Left lung (tissue), 10 donors: ENCODE data around the gene LRRC26. TPM values are rescaled to one million over a fixed set of nuclear protein-coding genes. Genes with fewer than 3 reads are reported as not detected.

Experiments
- ATAC-seq: fragments of 200-7000 bp; cut with Tn5 transposase; one replicate; pipeline ENCODE4 v1.9.1; 2020; ENCODE audit warnings: moderate library complexity
- DNase-seq, 4 donors: peaks; one replicate each; pipeline ENCODE4 v3.0.0-alpha.2; 2013 to 2020
- H3K27ac ChIP-seq, 2 donors: fragments of 200-600 bp; sonication (generic) in 1 of 2; one replicate each; pipeline versions ENCODE4 v1.5.0 to v1.8.0; 2020 to 2021
- H3K27me3 ChIP-seq, 2 donors: fragments of 200-600 bp; sonication (generic) in 1 of 2; one replicate each; pipeline versions ENCODE4 v1.5.0 to v1.8.0; 2020 to 2021
- H3K36me3 ChIP-seq, 2 donors: fragments of 200-600 bp; sonication (generic) in 1 of 2; one replicate each; pipeline versions ENCODE4 v1.5.0 to v1.8.0; 2020 to 2021
- H3K4me1 ChIP-seq, 2 donors: fragments of 200-600 bp; one replicate each; pipeline ENCODE4 v1.8.0; 2021
- H3K4me3 ChIP-seq, 2 donors: fragments of 200-600 bp; sonication (generic) in 1 of 2; one replicate each; pipeline versions ENCODE4 v1.5.0 to v1.8.0; 2020 to 2021; ENCODE audit warnings: mild to moderate bottlenecking in 1 of 2
- H3K9me3 ChIP-seq, 2 donors: fragments of 200-600 bp; sonication (generic) in 1 of 2; one replicate each; pipeline versions ENCODE4 v1.5.0 to v1.8.0; 2020 to 2021
- CTCF ChIP-seq, 2 donors: fragments of 200-600 bp; sonication (generic) in 1 of 2; IDR thresholded peaks; one replicate each; pipeline versions ENCODE4 v1.5.0 to v1.8.0; 2021; ENCODE audit warnings: antibody characterized with exemption in 2 of 2
- intact Hi-C, 2 donors: fragments of 100-400 bp; cut with DNase I; formaldehyde crosslinking; loops; one replicate each; pipeline versions ENCODE4 v1.11.2 to v1.14.2; 2022
- polyA plus RNA-seq, 6 donors: library from polyadenylated mRNA; unstranded; fragments of 120-200 nt; gene quantifications; one replicate each; pipeline ENCODE4 v1.2.1, GENCODE V29; 2013; ENCODE audit not compliant: insufficient read length in 6 of 6
- total RNA-seq, 2 donors: library from RNA; stranded (reverse); fragmentation: NEBNext Ultra II Directional; extraction: Animal tissue kit (Norgen Biotek cat#: 25700); gene quantifications; one replicate each; pipeline ENCODE4 v1.2.1, GENCODE V29; 2021
- donor health status: DM: no; HTN: yes; CAD: no.
- donor health status: DM: no; HTN: no; CAD: no.

Gene LRRC26
- total and polyA plus RNA-seq, 8 donors, result 0.23 to 0.63 (median 0.40) TPM; not detected in 4

GRCh38 chr9:137216188-137216965 lies 46.5 kb upstream of the LRRC26 start:
- intact Hi-C loops, result no loop called here
- peaks cover 0 to 7% of the 10 kb centered on the region in 2 donors for H3K27me3 ChIP-seq
- TF ChIP-seq CTCF (IDR thresholded peaks at IDR 0.05), result no peak
- no peak overlapping the region for H3K4me3 ChIP-seq
- H3K9me3 ChIP-seq, result no peaks in the 10 kb centered on the region
- peaks cover 7 to 25% of the 10 kb centered on the region in 2 donors for H3K4me1 ChIP-seq
- H3K27ac ChIP-seq, result no peak overlapping the region
- DNase-seq (no peak), ATAC-seq (no peak)
- H3K36me3 ChIP-seq, result peaks cover 0 to 35% of the 10 kb centered on the region in 2 donors

- Histone ChIP-seq H3K4me3 (no peak overlapping the region), H3K9me3 (no peaks in the 10 kb centered on the region), H3K36me3 (peaks cover 0 to 36% of the 10 kb centered on the region in 2 donors), H3K4me1 (peaks cover 7 to 25% of the 10 kb centered on the region in 2 donors), H3K27me3 (no peaks in the 10 kb centered on the region), H3K27ac (no peak overlapping the region)
- intact Hi-C loops, result no loop called here
- no peak for ATAC-seq
- no peak for DNase-seq
- no peak for TF ChIP-seq CTCF (IDR thresholded peaks at IDR 0.05)
Observed at GRCh38 chr9:137215196-137215986, 45.5 kb upstream of the LRRC26 start.

GRCh38 chr9:137214620-137215019 lies 44.8 kb upstream of the LRRC26 start:
- Histone ChIP-seq H3K4me1 (peaks cover 7 to 25% of the 10 kb centered on the region in 2 donors), H3K36me3 (peaks cover 0 to 44% of the 10 kb centered on the region in 2 donors), H3K9me3 (no peaks in the 10 kb centered on the region), H3K4me3 (no peak overlapping the region), H3K27me3 (no peaks in the 10 kb centered on the region), H3K27ac (no peak overlapping the region)
- DNase-seq (no peak), ATAC-seq (no peak)
- TF ChIP-seq CTCF (IDR thresholded peaks at IDR 0.05), result no peak
- intact Hi-C loops, result no loop called here

GRCh38 chr9:137213160-137214060 lies 43.6 kb upstream of the LRRC26 start:
- TF ChIP-seq CTCF (IDR thresholded peaks at IDR 0.05), result no peak
- intact Hi-C loops, result no loop called here

More at GRCh38 chr9:137213160-137214060, 43.6 kb upstream of the LRRC26 start:
- no peak for ATAC-seq
- DNase-seq, result no peak
- no peaks in the 10 kb centered on the region for H3K27me3 ChIP-seq
- H3K36me3 ChIP-seq, result peaks cover 0 to 52% of the 10 kb centered on the region in 2 donors
- H3K9me3 ChIP-seq, result no peaks in the 10 kb centered on the region
- peaks cover 7 to 17% of the 10 kb centered on the region in 2 donors for H3K4me1 ChIP-seq
- no peak overlapping the region for H3K4me3 ChIP-seq
- H3K27ac ChIP-seq, result no peak overlapping the region
